Stimulated activated CD4-positive, alpha-beta T cell treated with anti-CD3 and anti-CD28 coated beads, Interleukin-15, amount 100 ng/mL, for 24 hours (primary cell): ENCODE measurements around the gene CMKLR1.

Experiments
- DNase-seq: peaks from one replicate; pipeline ENCODE4 v3.0.0-alpha.2; 2020

The CMKLR1 gene

GRCh38 chr12:108360487-108360886 lies 21.4 kb upstream of the CMKLR1 start:
- no peak for DNase-seq

GRCh38 chr12:108360057-108360456 lies 20.9 kb upstream of the CMKLR1 start:
- no peak for DNase-seq

GRCh38 chr12:108358580-108358965 lies 19.5 kb upstream of the CMKLR1 start:
- no peak for DNase-seq

- no peak for DNase-seq
These were observed 18.9 kb upstream of the CMKLR1 start for GRCh38 chr12:108357834-108358579.

DNA sequence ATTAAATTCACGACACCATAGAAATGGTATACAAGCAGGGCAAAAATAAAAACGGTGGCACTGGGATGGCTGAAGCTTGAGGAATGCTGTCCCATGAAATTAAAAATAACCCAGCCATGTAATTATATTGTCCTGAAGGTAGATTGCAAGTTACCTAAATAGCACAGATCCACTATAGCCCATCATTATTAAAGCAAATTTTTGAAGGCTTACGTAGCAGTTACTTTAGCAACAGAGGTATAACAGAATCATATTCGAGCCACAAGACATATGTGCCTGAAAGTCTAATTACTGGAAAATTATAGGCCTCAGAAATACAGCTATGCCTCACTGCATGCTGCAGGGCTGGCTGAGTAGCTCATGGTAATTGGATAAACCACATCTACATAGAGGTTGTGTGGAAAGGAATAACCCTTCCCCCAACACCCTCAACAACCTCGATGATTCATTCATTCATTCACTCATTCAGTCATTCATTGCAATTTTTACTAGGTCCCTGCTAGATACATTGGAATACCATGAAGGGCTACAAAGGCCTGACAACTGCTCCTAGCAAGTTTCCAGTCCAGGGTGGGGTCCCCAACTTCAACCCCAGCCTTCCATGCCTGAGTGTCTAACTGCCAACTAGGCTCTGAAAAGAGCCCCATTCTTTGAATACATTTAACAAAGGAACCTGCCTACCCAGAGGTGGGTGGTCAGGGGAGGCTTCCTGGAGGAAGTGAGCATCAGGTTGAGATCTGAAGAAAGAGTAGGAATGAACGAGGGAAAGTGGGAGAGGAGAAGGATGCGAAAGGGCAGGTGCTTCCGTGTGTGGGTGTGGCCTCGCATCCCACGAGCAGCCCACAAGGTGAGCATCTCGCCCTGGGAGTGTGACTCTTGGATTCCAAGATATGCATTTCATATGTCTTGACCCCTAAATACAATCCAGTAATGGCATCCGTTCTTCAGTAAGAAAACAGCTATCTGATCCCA lies 18.0 kb upstream of the CMKLR1 start:
- no peak for DNase-seq

DNA sequence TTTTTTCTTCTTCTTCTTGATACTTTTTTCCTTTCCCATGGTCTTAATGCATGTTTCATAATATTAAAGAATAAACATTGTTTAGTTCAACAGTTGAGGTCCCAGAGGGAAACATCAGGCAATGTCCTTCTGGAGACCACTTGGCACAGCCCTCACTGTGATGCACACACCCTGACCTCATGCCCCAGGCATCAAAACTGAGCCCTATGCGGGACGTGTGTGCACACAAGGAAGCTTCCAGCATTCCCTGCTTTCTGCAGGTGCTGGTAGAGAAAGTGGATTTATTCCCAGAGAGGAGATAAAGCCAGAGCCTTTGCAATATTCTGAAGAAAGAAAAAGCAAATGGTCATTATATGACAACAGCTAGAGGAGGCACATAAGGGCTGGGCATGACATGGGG lies 16.0 kb upstream of the CMKLR1 start:
- no peak for DNase-seq

DNA sequence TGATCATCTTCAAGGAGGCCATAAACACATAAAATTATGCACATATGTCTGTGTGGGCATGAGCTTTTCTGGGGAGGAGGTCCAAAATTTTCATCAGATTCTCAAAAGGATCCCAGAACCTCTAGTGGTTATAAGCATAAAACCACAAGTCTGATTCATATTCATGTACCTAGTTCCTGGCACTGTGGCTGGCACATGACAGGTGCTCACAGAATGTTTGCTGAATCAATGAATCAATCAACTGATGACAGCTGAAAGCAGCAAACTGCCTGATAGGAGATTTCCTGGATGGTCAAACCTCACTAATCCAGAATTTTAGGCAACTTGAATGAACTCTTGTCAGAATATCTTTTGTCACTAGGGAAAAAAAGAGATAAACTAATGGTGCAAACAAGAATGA lies 13.5 kb upstream of the CMKLR1 start:
- DNase-seq: no peak

DNA sequence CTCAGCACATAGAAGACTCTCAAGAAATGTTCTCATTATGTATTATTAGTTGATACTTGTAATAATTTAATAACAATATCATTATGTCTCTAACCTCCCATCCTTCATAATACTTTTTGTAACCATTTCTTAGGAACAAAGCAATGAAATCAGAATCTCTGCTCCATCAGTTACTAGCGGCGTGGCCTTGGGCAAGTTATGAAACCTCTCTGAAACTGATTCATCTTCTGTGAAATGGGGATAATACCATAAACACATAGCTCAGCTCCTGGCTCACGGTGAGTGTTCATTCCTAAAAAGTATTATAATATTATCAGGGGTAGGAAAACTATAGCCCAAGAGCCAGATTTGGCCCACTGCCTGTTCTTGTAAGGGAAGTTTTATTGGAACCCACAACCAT lies 11.4 kb upstream of the CMKLR1 start:
- DNase-seq: no peak

DNA sequence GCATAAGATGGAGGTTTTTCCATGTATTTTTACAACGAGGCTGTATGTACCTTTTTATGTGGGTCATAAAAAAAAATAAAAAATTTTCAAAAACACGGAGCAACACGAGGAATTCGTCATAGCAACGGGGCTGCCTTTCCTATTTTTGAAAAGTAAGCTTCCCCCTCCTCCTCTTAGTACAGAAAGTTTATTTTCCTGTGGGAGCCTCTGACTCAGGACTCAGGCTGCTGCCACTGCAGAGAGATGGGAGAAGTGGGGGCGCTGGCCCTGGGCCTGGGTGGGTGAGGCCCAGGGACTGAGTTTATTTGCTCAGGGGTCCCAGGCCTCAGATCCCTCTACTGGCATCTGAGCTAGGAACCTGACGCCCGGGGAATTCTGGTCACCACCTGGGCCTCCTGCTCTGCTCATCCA lies 10.2 kb upstream of the CMKLR1 start:
- no peak for DNase-seq

GRCh38 chr12:108348842-108349241 lies 9.7 kb upstream of the CMKLR1 start:
- DNase-seq: no peak

DNA sequence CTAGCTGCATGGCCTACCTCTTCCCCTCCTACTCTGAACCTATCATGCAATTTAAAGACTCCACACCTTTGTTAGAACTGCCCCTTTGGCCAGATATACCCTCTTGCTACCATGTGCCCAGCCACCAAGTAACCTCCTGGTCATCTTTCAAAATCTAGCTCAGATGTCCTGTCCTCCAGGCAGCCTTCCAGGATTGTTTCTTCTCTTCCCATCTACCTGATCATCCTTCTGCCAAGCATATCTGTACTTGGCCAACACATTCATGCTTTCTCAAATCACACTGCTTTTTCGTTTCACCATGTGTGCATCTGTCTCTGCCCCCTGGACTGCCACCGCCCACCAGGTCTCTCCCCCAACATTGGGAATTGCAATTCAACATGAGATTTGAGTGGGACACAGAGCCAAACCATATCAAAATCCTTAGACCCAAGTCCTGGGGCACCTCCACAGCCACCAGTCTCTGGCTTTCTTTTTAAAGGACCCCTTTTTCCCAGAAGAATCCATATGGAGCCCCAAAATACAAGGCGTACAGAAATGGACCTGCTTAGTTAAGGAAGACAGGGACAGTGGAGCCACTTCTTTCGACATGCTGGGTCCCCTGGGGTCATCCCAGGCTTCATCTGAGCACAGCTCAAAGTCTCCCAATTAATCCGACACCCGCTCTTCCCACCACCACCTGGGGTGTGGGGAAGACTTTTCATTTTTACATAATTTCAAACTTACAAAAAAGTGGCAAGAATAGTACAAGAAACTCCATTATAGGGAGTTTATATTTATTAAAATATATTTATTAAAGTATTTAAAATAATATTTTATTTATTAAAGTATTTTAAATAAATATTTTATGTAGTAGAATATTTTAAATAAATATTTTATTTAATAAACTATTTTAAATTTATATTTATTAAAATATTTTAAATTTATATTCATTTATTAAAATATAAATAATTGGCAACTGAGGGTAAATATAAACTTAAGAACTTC lies 7.9 kb upstream of the CMKLR1 start:
- no peak for DNase-seq

DNA sequence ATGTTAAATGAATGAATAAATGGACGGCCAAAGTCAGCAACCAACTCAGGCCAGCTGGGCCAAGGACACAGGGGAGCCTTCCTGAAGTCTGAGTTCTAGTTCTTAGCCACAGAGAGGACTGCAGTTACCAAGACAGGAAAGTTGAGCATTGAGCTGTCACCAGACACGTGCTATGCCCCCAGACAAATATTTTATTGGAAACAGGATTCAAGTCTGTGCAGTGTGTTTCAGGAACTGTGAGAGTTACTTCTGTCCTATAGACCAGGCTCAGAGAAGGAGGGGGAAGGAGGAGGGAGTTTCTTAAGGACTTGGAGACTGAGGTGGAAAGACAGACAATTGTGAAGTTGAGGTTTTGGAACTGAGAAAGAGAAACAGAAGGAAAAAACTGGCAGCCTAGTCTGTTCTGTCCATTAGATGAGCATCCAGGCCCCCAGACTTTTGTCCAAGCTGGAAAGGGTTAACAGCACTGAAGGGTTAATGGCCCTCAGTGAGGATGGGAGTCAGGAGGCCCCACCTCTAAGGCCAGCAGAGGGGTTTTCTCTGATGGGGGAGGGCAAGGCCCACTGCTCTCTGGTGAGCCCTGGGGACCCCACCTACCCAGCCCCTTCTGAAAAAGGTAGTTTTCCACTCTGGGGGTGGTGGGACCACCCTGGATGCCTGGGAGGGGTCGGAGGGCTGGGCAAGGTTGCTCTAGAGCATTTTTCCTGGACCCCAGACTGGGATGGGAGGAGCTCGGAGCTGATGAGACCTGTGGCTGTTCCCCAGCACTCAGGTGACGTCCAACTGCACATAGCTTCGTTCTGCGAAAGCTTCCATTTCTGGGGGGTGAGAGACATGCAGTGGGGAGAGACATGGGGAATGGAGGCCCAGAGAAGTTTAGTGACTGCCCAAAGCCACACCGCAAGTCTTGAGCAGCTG lies 6.9 kb upstream of the CMKLR1 start:
- DNase-seq: no peak

DNA sequence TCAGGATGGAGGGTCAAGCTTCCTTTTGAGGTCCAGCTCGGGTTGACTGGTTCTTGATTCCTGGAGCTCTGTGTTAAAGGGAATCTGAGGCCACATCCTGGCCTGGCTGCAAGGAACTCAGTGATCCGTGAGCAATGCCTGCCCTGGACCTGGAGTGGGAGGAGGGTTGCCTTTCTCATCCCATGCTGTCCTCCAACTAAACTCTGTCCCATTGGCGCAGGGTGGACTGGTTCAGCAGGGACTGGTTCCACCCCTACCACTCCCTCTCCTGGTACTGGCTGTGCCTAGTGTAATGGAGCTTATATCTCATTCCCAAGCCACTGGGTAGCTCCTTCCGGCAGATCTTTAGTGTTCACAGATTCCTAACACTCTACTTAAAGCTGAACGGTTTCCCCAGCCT lies 3.9 kb upstream of the CMKLR1 start:
- DNase-seq: no peak

DNA sequence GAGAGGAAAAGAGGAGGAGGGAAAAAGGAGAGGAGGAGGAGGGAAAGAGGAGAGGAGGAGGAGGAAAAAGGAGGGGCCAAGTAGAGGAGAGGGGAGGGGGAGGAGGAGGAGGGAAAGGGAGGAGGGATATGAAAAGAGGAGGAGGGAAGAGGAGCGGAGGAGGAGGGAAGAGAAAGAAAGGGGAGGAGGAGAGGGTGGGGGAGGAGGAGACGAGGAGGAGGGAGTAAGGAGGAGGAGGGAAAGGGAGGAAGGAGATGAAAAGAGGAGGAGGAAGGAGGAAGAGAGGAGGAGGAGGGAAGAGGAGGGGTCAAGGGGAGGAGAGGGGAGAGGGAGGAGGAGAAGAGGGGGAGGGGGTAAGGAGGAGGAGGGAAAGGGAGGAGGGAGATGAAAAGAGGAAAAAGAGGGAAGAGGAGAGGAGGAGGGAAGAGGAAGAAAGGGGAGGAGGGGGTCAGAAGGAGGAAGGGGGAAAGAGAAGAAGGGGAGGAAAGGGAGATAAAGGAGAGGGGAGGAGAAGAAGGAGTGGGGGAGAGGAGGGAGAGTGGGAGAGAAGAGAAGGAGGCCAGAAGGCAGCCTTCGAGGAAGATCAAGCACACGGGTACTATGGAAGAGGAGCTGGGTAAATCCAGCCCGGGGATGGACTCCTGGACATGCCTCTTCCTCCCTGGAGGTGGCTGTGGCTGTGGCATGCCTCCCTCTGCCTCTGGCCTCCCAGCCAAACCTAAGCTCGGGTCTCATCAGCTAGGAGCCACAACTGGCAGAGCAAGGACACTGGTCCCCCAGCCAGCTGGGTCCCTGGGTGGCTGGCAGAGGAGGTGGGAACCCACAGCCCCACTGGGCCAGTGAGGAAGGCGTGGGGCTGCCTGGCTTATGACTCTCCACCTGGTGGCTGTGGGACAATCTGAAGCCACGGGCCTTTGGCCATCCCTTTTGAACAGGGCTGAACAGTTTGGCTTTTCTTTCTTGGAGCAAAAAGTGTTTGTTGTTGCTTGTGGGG lies 3.0 kb upstream of the CMKLR1 start:
- DNase-seq: no peak

- DNase-seq: no peak
These were observed 2.2 kb upstream of the CMKLR1 start for GRCh38 chr12:108341356-108341755.

GRCh38 chr12:108340037-108340436 lies 926 bp upstream of the CMKLR1 start:
- no peak for DNase-seq

DNA sequence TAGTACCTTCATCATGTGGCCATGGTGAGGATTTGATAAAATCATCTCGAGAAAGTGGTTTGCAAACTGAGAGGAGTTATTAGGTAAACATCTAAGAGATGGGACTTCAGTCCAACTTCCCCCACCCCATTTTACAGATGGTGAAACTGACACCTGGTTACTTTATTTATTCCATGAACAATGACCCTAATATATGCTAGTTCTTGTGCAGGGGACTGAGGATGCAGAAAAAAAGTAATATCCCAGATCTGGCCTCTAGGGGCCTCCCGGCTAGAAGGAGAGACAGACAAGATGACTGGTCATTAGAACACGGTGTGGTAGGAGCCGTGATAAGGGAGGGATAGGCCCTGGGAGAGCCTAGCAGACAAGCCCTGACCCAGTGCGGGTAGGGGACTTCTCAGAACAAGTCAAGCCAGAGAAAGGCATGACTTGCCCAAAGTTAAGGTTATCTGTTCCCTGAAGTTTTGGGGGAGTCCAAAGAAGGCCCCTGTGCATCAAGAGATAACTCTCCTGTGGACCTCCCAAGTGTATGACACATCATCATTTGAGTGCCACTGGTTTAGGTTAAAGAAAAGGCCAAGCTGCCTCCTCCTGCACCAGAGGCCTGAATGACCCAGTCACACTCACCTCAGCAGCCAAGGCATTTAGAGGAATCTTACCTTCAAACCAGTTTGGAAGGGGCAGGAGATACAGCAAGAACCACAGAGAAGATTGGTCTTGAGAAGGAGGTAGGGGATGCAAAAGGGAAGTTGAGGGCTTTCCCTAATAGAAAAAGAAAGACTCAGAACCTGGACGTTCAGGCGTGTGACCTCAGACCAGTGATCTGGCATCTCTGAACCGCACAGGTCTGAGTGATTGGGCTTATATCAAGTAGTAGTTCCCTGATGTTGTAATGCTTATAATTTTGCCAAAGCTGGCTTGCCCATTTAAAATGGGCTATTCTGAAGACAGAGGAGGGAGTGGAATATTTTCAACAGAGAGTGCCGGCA lies 1.6 kb downstream of the CMKLR1 start:
- DNase-seq: no peak

- DNase-seq: no peak
These were observed 3.6 kb downstream of the CMKLR1 start for GRCh38 chr12:108335349-108336119.
